Suprapubic skin (tissue), 4 donors: ENCODE data around the gene SI. TPM values are rescaled to one million over a fixed set of nuclear protein-coding genes. Genes with fewer than 3 reads are reported as not detected.

ENCODE experiments used
- total RNA-seq, 4 donors: library from RNA; depleted of rRNA; stranded (reverse); fragments of >200 nt; gene quantifications; one replicate each; pipeline ENCODE4 v1.1.0, GENCODE V29; 2016

Gene SI
- total RNA-seq, 4 donors from 2014 or later = 0.08 to 0.24 (median 0.15) TPM

Other genes with a start within 250 kb of the SI start
- under 1 TPM in 1 of 4 donors, not detected in 3; 0.15 TPM for gene SLITRK3, start 117.9 kb upstream of the SI start, total RNA-seq